T-helper 1 cell (primary cell): ENCODE measurements around the gene CNPY1.
"Not testable (repeated sequence)": the region's sequence is repeated elsewhere in the genome, so short reads cannot be mapped to it uniquely, and the experiment has no call there.

Source experiments
- DNase-seq, 5 donors: peaks; one replicate each; pipeline ENCODE4 v3.0.0-alpha.2; 2012 to 2020

The CNPY1 gene

GRCh38 chr7:155577509-155577905, 31.1 kb upstream of the CNPY1 start:
- DNase-seq = no peak

- DNase-seq = no peak
Observed at GRCh38 chr7:155576900-155577508, 30.6 kb upstream of the CNPY1 start.

GRCh38 chr7:155576416-155576815, 30.1 kb upstream of the CNPY1 start:
- no peak for DNase-seq

- DNase-seq = no peak
Observed at GRCh38 chr7:155574556-155575290, 28.4 kb upstream of the CNPY1 start.

- DNase-seq = no peak
Observed at GRCh38 chr7:155571581-155572345, 25.4 kb upstream of the CNPY1 start.

- DNase-seq = no peak
Observed at GRCh38 chr7:155570991-155571390, 24.6 kb upstream of the CNPY1 start.

GRCh38 chr7:155570171-155570958, 24.0 kb upstream of the CNPY1 start:
- DNase-seq = no peak

- DNase-seq = no peak
Observed at GRCh38 chr7:155569681-155570080, 23.3 kb upstream of the CNPY1 start.

- no peak for DNase-seq
Observed at GRCh38 chr7:155568842-155569494, 22.6 kb upstream of the CNPY1 start.

- no peak for DNase-seq
Observed at GRCh38 chr7:155568333-155568660, 21.9 kb upstream of the CNPY1 start.

- DNase-seq = no peak
Observed at GRCh38 chr7:155567646-155568332, 21.4 kb upstream of the CNPY1 start.

GRCh38 chr7:155566011-155566836, 19.9 kb upstream of the CNPY1 start:
- DNase-seq = no peak

GRCh38 chr7:155565596-155565995, 19.2 kb upstream of the CNPY1 start:
- DNase-seq = no peak

- not testable (repeated sequence) for DNase-seq
Observed at GRCh38 chr7:155562976-155563375, 16.6 kb upstream of the CNPY1 start.

- DNase-seq = no peak
Observed at GRCh38 chr7:155562106-155562505, 15.7 kb upstream of the CNPY1 start.

GRCh38 chr7:155560982-155561686, 14.8 kb upstream of the CNPY1 start:
- DNase-seq = no peak

- DNase-seq = no peak
Observed at GRCh38 chr7:155560196-155560885, 14.0 kb upstream of the CNPY1 start.

- no peak for DNase-seq
Observed at GRCh38 chr7:155559519-155560108, 13.3 kb upstream of the CNPY1 start.

GRCh38 chr7:155558961-155559360, 12.6 kb upstream of the CNPY1 start:
- DNase-seq = no peak
